Liver (tissue), 9 donors: ENCODE measurements around the gene NEK10. TPM values are rescaled to one million over a fixed set of nuclear protein-coding genes. Genes with fewer than 3 reads are reported as not detected.

Experiments
- DNase-seq: peaks from one replicate; pipeline ENCODE4 v3.0.0-alpha.2; 2017; ENCODE audit warnings: low spot score
- H3K27ac ChIP-seq, 2 donors: one replicate each; pipeline ENCODE4 v1.7.0; 2013; ENCODE audit warnings: inconsistent platforms in 2 of 2, low read length in 2 of 2, control low read depth in 1 of 2, low read depth in 1 of 2, mild to moderate bottlenecking in 1 of 2
- H3K27me3 ChIP-seq, 4 donors: one replicate each; pipeline versions ENCODE4 v1.6.1 to v1.7.0; 2013; ENCODE audit warnings: low read length in 3 of 4, inconsistent platforms in 1 of 4, mild to moderate bottlenecking in 1 of 4, moderate library complexity in 1 of 4; ENCODE audit not compliant: control insufficient read depth in 4 of 4, insufficient read depth in 4 of 4
- H3K36me3 ChIP-seq, 4 donors: one replicate each; pipeline versions ENCODE4 v1.6.1 to v1.7.0; 2013; ENCODE audit warnings: low read length in 3 of 4, mild to moderate bottlenecking in 3 of 4, low read depth in 1 of 4, moderate library complexity in 1 of 4; ENCODE audit not compliant: control insufficient read depth in 4 of 4, insufficient read depth in 3 of 4
- H3K4me1 ChIP-seq, 4 donors: one replicate each; pipeline versions ENCODE4 v1.6.1 to v1.7.0; 2013; ENCODE audit warnings: low read length in 3 of 4, mild to moderate bottlenecking in 3 of 4, moderate library complexity in 1 of 4; ENCODE audit not compliant: control insufficient read depth in 4 of 4, insufficient read depth in 4 of 4
- H3K4me3 ChIP-seq, 3 donors: one replicate each; pipeline versions ENCODE4 v1.6.1 to v1.7.0; 2013; ENCODE audit warnings: low read length in 3 of 3, control low read depth in 1 of 3, low read depth in 1 of 3, mild to moderate bottlenecking in 1 of 3
- H3K9ac ChIP-seq, 2 donors: one replicate each; pipeline ENCODE4 v1.7.0; 2013; ENCODE audit warnings: low read length in 2 of 2, mild to moderate bottlenecking in 2 of 2, moderate library complexity in 2 of 2, control low read depth in 1 of 2, low read depth in 1 of 2
- H3K9me3 ChIP-seq, 4 donors: one replicate each; pipeline versions ENCODE4 v1.6.1 to v1.7.0; 2013; ENCODE audit warnings: low read length in 3 of 4; ENCODE audit not compliant: control insufficient read depth in 4 of 4
- CTCF ChIP-seq: fragments of 150-350 bp; IDR thresholded peaks from 2 replicates; pipeline ENCODE4 v1.5.1; 2017; ENCODE audit warnings: improper control_type of control experiment, low read depth, low read length; ENCODE audit not compliant: missing input control
- HNF4A ChIP-seq, 2 donors: conservative IDR thresholded peaks; 2 replicates each; pipeline ENCODE4 v1.6.1; 2016; ENCODE audit warnings: antibody characterized with exemption in 2 of 2, mild to moderate bottlenecking in 2 of 2
- HNF4G ChIP-seq: IDR thresholded peaks from 2 replicates; pipeline ENCODE4 v1.6.1; 2016; ENCODE audit warnings: antibody characterized with exemption
- JUND ChIP-seq, 2 donors: IDR thresholded peaks; 2 replicates each; pipeline ENCODE4 v1.6.1; 2016; ENCODE audit warnings: antibody characterized with exemption in 2 of 2
- NR2F2 ChIP-seq: IDR thresholded peaks from 2 replicates; pipeline ENCODE4 v1.6.1; 2016; ENCODE audit warnings: antibody characterized with exemption
- RAD21 ChIP-seq, 2 donors: IDR thresholded peaks; 2 replicates each; pipeline ENCODE4 v1.6.1; 2016; ENCODE audit warnings: antibody characterized with exemption in 2 of 2, mild to moderate bottlenecking in 2 of 2
- REST ChIP-seq: IDR thresholded peaks from 2 replicates; pipeline ENCODE4 v1.6.1; 2016; ENCODE audit warnings: antibody characterized with exemption, mild to moderate bottlenecking
- RXRA ChIP-seq, 2 donors: IDR thresholded peaks; 2 replicates each; pipeline ENCODE4 v1.6.1; 2017 to 2018; ENCODE audit warnings: antibody characterized with exemption in 2 of 2, mild to moderate bottlenecking in 1 of 2
- TAF1 ChIP-seq: conservative IDR thresholded peaks from 2 replicates; pipeline ENCODE4 v1.6.1; 2016; ENCODE audit warnings: antibody characterized with exemption, mild to moderate bottlenecking
- YY1 ChIP-seq: IDR thresholded peaks from 2 replicates; pipeline ENCODE4 v1.6.1; 2016; ENCODE audit warnings: antibody characterized with exemption, mild to moderate bottlenecking
- WGBS: extraction: QIAGEN DNeasy Blood & Tissue Kit; methylation state at CpG from one replicate; pipeline ENCODE4 v1.1.7; 2013; 5-methylcytosine and 5-hydroxymethylcytosine counted together
- polyA plus RNA-seq, 2 donors: library from polyadenylated mRNA; stranded (reverse) in 1 of 2; unstranded in 1 of 2; fragments of 200-250 nt in 1 of 2; fragments of >200 nt in 1 of 2; fragmentation: Nextera tagmentation in 1 of 2; extraction: Ambion mirVana in 1 of 2; gene quantifications; one replicate each; pipeline versions ENCODE4 v1.2.1 to v1.2.3, GENCODE V29; 2013 to 2015
- total RNA-seq, 2 donors: library from RNA; depleted of rRNA; stranded (reverse); fragments of >200 nt; gene quantifications; one replicate each; pipeline ENCODE4 v1.2.3, GENCODE V29; 2014
- donor health status: healthy.
- donor health status: healthy.
- donor health status: healthy.
- donor health status: healthy.
- donor health status: healthy.

The NEK10 gene
- total and polyA plus RNA-seq, 4 donors = 0.23 to 2.1 (median 0.70) TPM; not detected in 1

GRCh38 chr3:27119639-27120038 lies 249.5 kb downstream of the NEK10 start:
- Histone ChIP-seq H3K27ac (no peak overlapping the region), H3K36me3 (no peaks in the 10 kb centered on the region), H3K9ac (no peak overlapping the region), H3K4me3 (no peak overlapping the region), H3K27me3 (no peaks in the 10 kb centered on the region), H3K4me1 (no peaks in the 10 kb centered on the region), H3K9me3 (no peaks in the 10 kb centered on the region)
- no peak for TF ChIP-seq JUND (IDR thresholded peaks at IDR 0.05)
- TF ChIP-seq RXRA (IDR thresholded peaks at IDR 0.05) = no peak
- 62% methylated on average over 3 of the region's 3 CpGs for WGBS
- DNase-seq = no peak

GRCh38 chr3:27115352-27115751 lies 253.8 kb downstream of the NEK10 start:
- H3K4me1 ChIP-seq = no peaks in the 10 kb centered on the region
- H3K27me3 ChIP-seq = no peaks in the 10 kb centered on the region
- no peak overlapping the region for H3K27ac ChIP-seq
- no peaks in the 10 kb centered on the region for H3K9me3 ChIP-seq
- TF ChIP-seq CTCF = no peak
- no peak for TF ChIP-seq RXRA (IDR thresholded peaks at IDR 0.05)
- TF ChIP-seq TAF1 = no peak
- no peak for TF ChIP-seq NR2F2
- no peak for TF ChIP-seq HNF4G
- TF ChIP-seq REST = no peak
- TF ChIP-seq RAD21 (IDR thresholded peaks at IDR 0.05) = no peak
- no peak for TF ChIP-seq HNF4A (conservative IDR thresholded peaks at IDR 0.05)
- no peak for TF ChIP-seq YY1
- no peaks in the 10 kb centered on the region for H3K36me3 ChIP-seq
- H3K9ac ChIP-seq = no peak overlapping the region
- DNase-seq = no peak
- H3K4me3 ChIP-seq = no peak overlapping the region
- 83% methylated on average over 1 of the region's 1 CpG for WGBS

- Histone ChIP-seq H3K4me1 (no peaks in the 10 kb centered on the region), H3K27ac (no peak overlapping the region), H3K9ac (no peak overlapping the region), H3K36me3 (no peaks in the 10 kb centered on the region), H3K4me3 (no peak overlapping the region), H3K9me3 (no peaks in the 10 kb centered on the region), H3K27me3 (no peaks in the 10 kb centered on the region)
- no peak for DNase-seq
- WGBS = 88% methylated on average over 1 of the region's 1 CpG
- no peak for TF ChIP-seq JUND (IDR thresholded peaks at IDR 0.05)
Measured at GRCh38 chr3:27114684-27115083, 254.5 kb downstream of the NEK10 start.
